Measurements from ENCODE around the gene RAP1A.

DNA sequence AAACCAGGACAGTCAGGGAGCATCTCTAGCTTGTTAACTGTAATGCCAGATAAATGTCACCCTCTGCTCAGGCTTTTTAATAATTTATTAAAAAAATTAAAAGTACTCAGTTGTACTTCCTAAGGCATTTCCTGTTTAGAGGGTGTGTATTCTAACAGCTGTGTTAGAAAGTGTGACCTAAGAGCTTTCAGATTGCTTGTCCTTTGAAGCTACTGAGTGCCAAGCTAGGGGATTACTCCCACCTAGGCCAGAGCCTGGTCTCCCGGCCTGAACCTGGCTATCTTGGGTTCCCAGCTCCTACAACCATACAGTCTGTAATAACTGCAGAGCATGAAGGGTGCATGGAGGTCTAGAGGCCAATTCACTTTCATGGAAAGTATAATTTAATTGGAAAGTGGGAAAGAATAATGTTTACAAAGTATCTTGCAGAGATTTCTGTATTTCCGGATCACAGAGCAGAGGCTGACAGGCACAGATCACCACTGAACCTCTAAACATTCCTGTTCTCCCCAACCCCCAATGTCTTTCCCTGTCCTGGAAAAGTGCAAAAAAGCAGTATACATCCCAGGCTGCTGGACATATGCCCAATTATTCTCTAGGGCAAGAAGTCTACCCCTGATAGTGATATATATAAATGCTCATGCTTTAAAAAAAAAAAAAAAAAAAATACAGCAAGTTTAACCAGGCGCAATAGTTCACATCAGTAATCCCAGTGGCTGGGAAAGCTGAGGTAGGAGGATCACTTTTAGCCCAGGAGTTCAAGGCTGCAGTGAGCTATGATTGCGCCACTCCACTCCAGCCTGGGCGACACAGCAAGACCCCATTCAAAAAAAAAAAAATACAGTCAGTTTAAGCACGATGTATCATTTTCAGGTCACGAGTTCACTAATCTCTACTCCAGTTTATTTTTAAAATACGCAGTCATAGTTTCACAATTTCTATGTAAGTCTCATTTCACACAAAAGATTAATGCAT, 36.7 kb upstream of the RAP1A start:
- TF ChIP-seq EZH2 (IDR thresholded peaks at IDR 0.05; ENCODE audit: insufficient read depth, poor library complexity, severe bottlenecking) (no peak), EZH2phosphoT487 (IDR thresholded peaks at IDR 0.05; ENCODE audit: insufficient read depth, low read depth) (no peak)

Data from GM23248 (cell line).